K562 (cell line): ENCODE data around the gene TTC13. TPM values are rescaled to one million over a fixed set of nuclear protein-coding genes. Genes with fewer than 3 reads are reported as not detected.

Experiments
- ATAC-seq: fragments of 200-7000 bp; cut with Tn5 transposase; 3 replicates; pipeline ENCODE4 v1.9.1; 2020; ENCODE audit warnings: moderate library complexity
- BruUV-seq: library from RNA; stranded (reverse); fragments of 400-500 nt; replicated peaks from 2 replicates; lab custom pipeline; 2021; lab: Mats Ljungman, UMichigan
- CTCF ChIA-PET: fragments of 300-600 bp; formaldehyde crosslinking; extraction: SDS; loops from one replicate; lab custom pipeline; 2021; ENCODE audit warnings: low intra/inter-chr PET ratio; lab: Yijun Ruan, JAX
- POLR2A ChIA-PET: fragments of 300-600, 350-650 bp; sonication (Branson Sonifier 250); formaldehyde crosslinking; extraction: SDS; loops from one replicate; lab custom pipeline; 2021; ENCODE audit warnings: antibody characterized with exemption, inconsistent platforms; lab: Yijun Ruan, JAX
- DNase-seq, 4 experiments: peaks; one replicate each; pipeline versions ENCODE4 v3.0.0 to v3.0.0-alpha.2; 2011 to 2018; ENCODE audit warnings: low spot score in 3 of 4, mixed read lengths in 3 of 4; ENCODE audit errors: extremely low read depth in 1 of 4
- FAIRE-seq: peaks from 2 replicates; lab custom pipeline; 2011; peaks lifted over from hg19 to GRCh38; lab: Jason Lieb, UNC
- H2AFZ ChIP-seq: 2 replicates; pipeline ENCODE4 v1.6.0; 2011; ENCODE audit warnings: low read depth, low read length, control low read depth, inconsistent platforms
- H3K27ac ChIP-seq: fragments of 200-600 bp; 3 replicates; pipeline ENCODE4 v1.8.0; 2011; ENCODE audit warnings: low read depth, mild to moderate bottlenecking, control low read depth, inconsistent platforms, low read length, moderate library complexity, mixed read lengths; ENCODE audit errors: extremely low read depth
- H3K27me3 ChIP-seq, 2 experiments: fragments of 300-600 bp in 1 of 2; 2 replicates in 1 of 2; 3 replicates in 1 of 2; pipeline versions ENCODE4 v1.6.0 to v1.8.0; 2011; ENCODE audit warnings: inconsistent platforms in 2 of 2, low read length in 2 of 2, mild to moderate bottlenecking in 1 of 2, mixed read lengths in 1 of 2, moderate library complexity in 1 of 2; ENCODE audit not compliant: control insufficient read depth in 2 of 2, insufficient read depth in 2 of 2
- H3K36me3 ChIP-seq: fragments of 300-600 bp; 3 replicates; pipeline ENCODE4 v1.8.0; 2011; ENCODE audit warnings: mild to moderate bottlenecking, low read length, inconsistent platforms; ENCODE audit not compliant: control insufficient read depth, insufficient read depth
- H3K4me1 ChIP-seq, 2 experiments: fragments of 200-600 bp in 1 of 2; replicated peaks in 1 of 2; 2 replicates in 1 of 2; 3 replicates in 1 of 2; pipeline versions ENCODE4 v1.5.1 to v1.8.0; 2011; ENCODE audit warnings: inconsistent platforms in 2 of 2, low read length in 2 of 2, mild to moderate bottlenecking in 1 of 2, mixed read lengths in 1 of 2, moderate library complexity in 1 of 2; ENCODE audit not compliant: control insufficient read depth in 2 of 2, insufficient read depth in 2 of 2
- H3K4me2 ChIP-seq: 2 replicates; pipeline ENCODE4 v1.6.1; 2011; ENCODE audit warnings: low read length, control low read depth, inconsistent platforms, mixed read lengths; ENCODE audit not compliant: insufficient read depth
- H3K4me3 ChIP-seq: fragments of 200-600 bp; sonication (generic), shearing (Covaris generic); 2 replicates; pipeline ENCODE4 v1.5.1; 2016; ENCODE audit warnings: control low read depth, inconsistent platforms
- H3K79me2 ChIP-seq: fragments of 200-600 bp; 3 replicates; pipeline ENCODE4 v1.8.0; 2011; ENCODE audit warnings: low read length, inconsistent platforms; ENCODE audit not compliant: control insufficient read depth, insufficient read depth
- H3K9ac ChIP-seq, 2 experiments: 2 replicates each; pipeline versions ENCODE4 v1.6.0 to v1.6.1; 2011; ENCODE audit warnings: low read depth in 2 of 2, low read length in 2 of 2, control low read depth in 1 of 2, inconsistent platforms in 1 of 2, mild to moderate bottlenecking in 1 of 2, mixed read lengths in 1 of 2; ENCODE audit not compliant: insufficient read depth in 1 of 2
- H3K9me1 ChIP-seq: one replicate; pipeline ENCODE4 v1.6.0; 2011; ENCODE audit warnings: inconsistent platforms, mild to moderate bottlenecking, low read length, moderate library complexity; ENCODE audit not compliant: control insufficient read depth, insufficient read depth
- H3K9me3 ChIP-seq: replicated peaks from 2 replicates; pipeline ENCODE4 v1.5.1; 2011; ENCODE audit warnings: low read depth, low read length, inconsistent platforms; ENCODE audit not compliant: control insufficient read depth, insufficient read depth
- H4K20me1 ChIP-seq: replicated peaks from 2 replicates; pipeline ENCODE4 v1.6.1; 2011; ENCODE audit warnings: low read length, inconsistent platforms, mixed read lengths; ENCODE audit not compliant: control insufficient read depth, insufficient read depth
- BACH1 ChIP-seq: fragments of 200-800 bp; sonication (Bioruptor generic); IDR thresholded peaks from 2 replicates; pipeline ENCODE4 v1.6.1; 2016; ENCODE audit warnings: missing genetic modification characterization, missing compliant biosample characterization
- BHLHE40 ChIP-seq: IDR thresholded peaks from 2 replicates; pipeline ENCODE4 v1.6.1; 2011; ENCODE audit warnings: low read length, improper control_type of control experiment
- CBX1 ChIP-seq: sonication (generic); IDR thresholded peaks from 2 replicates; pipeline ENCODE4 v1.6.1; 2016; ENCODE audit warnings: antibody characterized with exemption, low read depth, mild to moderate bottlenecking
- MAZ ChIP-seq, 2 experiments: fragments of 450-650 bp in 1 of 2; sonication (generic) in 1 of 2; formaldehyde crosslinking; IDR thresholded peaks in 1 of 2; conservative IDR thresholded peaks in 1 of 2; 2 replicates each; pipeline versions ENCODE4 v1.4.0 to v1.5.0; 2020; ENCODE audit warnings: mild to moderate bottlenecking in 1 of 2, missing genetic modification reagents in 1 of 2
- MTA1 ChIP-seq: fragments of 450-650 bp; IDR thresholded peaks from 2 replicates; pipeline ENCODE4 v1.6.1; 2017; ENCODE audit warnings: borderline replicate concordance
- PML ChIP-seq: IDR thresholded peaks from 2 replicates; pipeline ENCODE4 v1.6.1; 2012; ENCODE audit warnings: low read length, inconsistent platforms
- RB1 ChIP-seq: fragments of 450-650 bp; IDR thresholded peaks from 2 replicates; pipeline ENCODE4 v1.6.1; 2017; ENCODE audit warnings: low read depth, mild to moderate bottlenecking
- RERE ChIP-seq: sonication (generic); formaldehyde crosslinking; IDR thresholded peaks from 2 replicates; pipeline ENCODE4 v1.8.0; 2023; ENCODE audit warnings: missing genetic modification reagents, mild to moderate bottlenecking, borderline replicate concordance
- SOX6 ChIP-seq: fragments of 450-650 bp; IDR thresholded peaks from 2 replicates; pipeline ENCODE4 v1.6.1; 2014; ENCODE audit warnings: mild to moderate bottlenecking
- SRSF3 ChIP-seq: fragments of 200-400 bp; formaldehyde crosslinking; IDR thresholded peaks from 2 replicates; pipeline ENCODE4 v1.6.1; 2016; ENCODE audit warnings: mild to moderate bottlenecking, low read length, moderate library complexity; ENCODE audit not compliant: insufficient read depth
- SUPT5H ChIP-seq: fragments of 450-650 bp; IDR thresholded peaks from 2 replicates; pipeline ENCODE4 v1.6.1; 2016
- TEAD1 ChIP-seq, 2 experiments: fragments of 450-650 bp in 1 of 2; sonication (generic) in 1 of 2; formaldehyde crosslinking; IDR thresholded peaks; 2 replicates each; pipeline versions ENCODE4 v1.4.0 to v1.8.0; 2020 to 2022; ENCODE audit warnings: mild to moderate bottlenecking in 2 of 2, missing genetic modification reagents in 1 of 2
- TEAD4 ChIP-seq, 2 experiments: sonication (generic) in 1 of 2; formaldehyde crosslinking in 1 of 2; IDR thresholded peaks; 2 replicates each; pipeline versions ENCODE4 v1.6.1 to v1.8.0; 2012 to 2022; ENCODE audit warnings: borderline replicate concordance in 1 of 2, inconsistent platforms in 1 of 2, low read length in 1 of 2, mild to moderate bottlenecking in 1 of 2, missing genetic modification reagents in 1 of 2
- ZNF121 ChIP-seq: sonication (generic); formaldehyde crosslinking; conservative IDR thresholded peaks from 2 replicates; pipeline ENCODE4 v1.8.0; 2022; ENCODE audit warnings: missing genetic modification reagents
- ZNF445 ChIP-seq: fragments of 250-450 bp; sonication (Bioruptor Pico); IDR thresholded peaks from 2 replicates; pipeline ENCODE4 v1.4.0; 2020; ENCODE audit warnings: low read depth, mild to moderate bottlenecking, moderate library complexity
- ZZZ3 ChIP-seq: fragments of 450-650 bp; IDR thresholded peaks from 2 replicates; pipeline ENCODE4 v1.6.1; 2016; ENCODE audit warnings: antibody characterized with exemption, mild to moderate bottlenecking, moderate library complexity
- WGBS: fragments of 100-300 bp; shearing (Covaris generic); methylation state at CpG from one replicate; pipeline ENCODE4 v1.1.6; 2016; ENCODE audit warnings: low coverage, mixed read lengths; ENCODE audit not compliant: insufficient coverage; ENCODE audit errors: missing lambda C conversion rate; 5-methylcytosine and 5-hydroxymethylcytosine counted together
- in situ Hi-C: fragments of 300-500 bp; cut with MboI; formaldehyde crosslinking; loops from 4 replicates; pipeline ENCODE4 v1.15.0; 2018; ENCODE audit warnings: inconsistent platforms, mixed read lengths
- intact Hi-C: fragments of 100-400 bp; cut with micrococcal nuclease; formaldehyde crosslinking; loops from 2 replicates; pipeline ENCODE4 v1.14.2; 2022
- polyA plus RNA-seq, 8 experiments: library from polyadenylated mRNA; depleted of rRNA in 4 of 8; stranded (reverse) in 5 of 8; unstranded in 3 of 8; fragments of >200 nt; fragmentation: Nextera tagmentation in 2 of 8; fragmentation: Illumina TruSeq in 1 of 8; extraction: Ambion mirVana in 2 of 8; extraction: Trizol in 1 of 8; gene quantifications; 2 replicates each; pipeline versions ENCODE4 v1.2.1 to v1.2.3, GENCODE V29; 2011 to 2014; ENCODE audit warnings: inconsistent platforms in 1 of 8, missing spikeins in 1 of 8
- total RNA-seq, 7 experiments: library from RNA; depleted of rRNA in 6 of 7; stranded (reverse); fragments of >200 nt in 6 of 7; fragmentation: Illumina TruSeq in 2 of 7; extraction: Trizol in 2 of 7; gene quantifications; 2 replicates each; pipeline versions ENCODE4 v1.2.1 to v1.2.3, GENCODE V29; 2011 to 2021; ENCODE audit warnings: low replicate concordance in 1 of 7

TTC13 gene
- total and polyA plus RNA-seq, 9 of the 15 experiments (the other 6 are each of a cell fraction or from before 2014, with no cell fraction given) = 1.7 to 13.8 (median 9.6) TPM

- no peak for ATAC-seq
- Histone ChIP-seq H3K36me3 (peaks cover 31% of the 10 kb centered on the region), H3K27me3 (no peaks in the 10 kb centered on the region), H2AFZ (peak overlapping the region; percentile 3; the same call in 1 of the 2 replicates), H3K9me1 (no peaks in the 10 kb centered on the region), H3K9me3 (no peaks in the 10 kb centered on the region; the same call in 1 of the 2 replicates), H3K27ac (no peak overlapping the region), H4K20me1 (peaks cover 5% of the 10 kb centered on the region; the same call in 1 of the 2 replicates), H3K9ac (peak overlapping the region in 1 of 2 experiments; percentile 40; a peak in 3 of 4 replicates), H3K79me2 (peaks cover 54% of the 10 kb centered on the region), H3K4me1 (peaks cover 17 to 28% of the 10 kb centered on the region in 2 experiments; a peak in 4 of 5 replicates), H3K4me3 (peak overlapping the region; percentile 62), H3K4me2 (peak overlapping the region; percentile 92)
- BruUV-seq = TSS peak; percentile 42
- peak; percentile 26 for FAIRE-seq
- ChIA-PET POLR2A (interaction anchor here (0.7 to 2.7 kb wide), 5 partner anchors 8 to 196 kb away, joined by 3 to 9 read pairs (median 3); no protein-coding TSS in a partner anchor), CTCF (no interaction called here)
- in situ Hi-C loops (no loop called here), intact Hi-C loops (loop anchor here (5.0 kb wide), 3 partner anchors 110 to 180 kb away; partner anchors contain the start of gene C1orf198)
- 55% methylated on average over 14 of the region's 14 CpGs for WGBS
- DNase-seq = peak in 1 of 4 experiments; percentile 22
- TF ChIP-seq PML = no peak
- TF ChIP-seq ZZZ3 = no peak
- peak; percentile 61 for TF ChIP-seq SOX6
- no peak for TF ChIP-seq TEAD1 (CRISPR knock-in tag; IDR thresholded peaks at IDR 0.05)
- TF ChIP-seq TEAD4 (IDR thresholded peaks at IDR 0.05; ENCODE audit: low read length) = 0 out of 2 replicates have a peak, but pooled peaks have one; percentile 4
- no peak for TF ChIP-seq TEAD4 (CRISPR knock-in tag; IDR thresholded peaks at IDR 0.05; ENCODE audit: borderline replicate concordance)
- no peak for TF ChIP-seq MAZ (CRISPR knock-in tag; conservative IDR thresholded peaks at IDR 0.05 in 1 of 2, IDR thresholded peaks at IDR 0.05 in 1 of 2)
- TF ChIP-seq ZNF121 (CRISPR knock-in tag) = no peak
- TF ChIP-seq BACH1 = no peak
- no peak for TF ChIP-seq SRSF3
- TF ChIP-seq RERE (CRISPR knock-in tag) = no peak
- no peak for TF ChIP-seq SUPT5H
- no peak for TF ChIP-seq BHLHE40
- TF ChIP-seq MTA1 = no peak
- TF ChIP-seq CBX1 = no peak
- TF ChIP-seq ZNF445 (CRISPR knock-in tag) = no peak
- TF ChIP-seq RB1 = 0 out of 2 replicates have a peak, but pooled peaks have one; percentile 28
Observed at GRCh38 chr1:230976825-230977747, 1.6 kb downstream of the TTC13 start.
